Panc1 (cell line): ENCODE results near the gene KANSL2. TPM values are rescaled to one million over a fixed set of nuclear protein-coding genes. Genes with fewer than 3 reads are reported as not detected.

Source experiments
- ATAC-seq: fragments of 200-7000 bp; cut with Tn5 transposase; 2 replicates; pipeline ENCODE4 v1.9.1; 2020; ENCODE audit warnings: mild to moderate bottlenecking, moderate library complexity
- BruUV-seq: library from RNA; stranded (reverse); fragments of 400-500 nt; replicated peaks from 2 replicates; lab custom pipeline; 2021; lab: Mats Ljungman, UMichigan
- CTCF ChIA-PET: fragments of 300-600 bp; sonication (Branson Sonifier 250); formaldehyde crosslinking; loops from one replicate; lab custom pipeline; 2022; ENCODE audit warnings: antibody characterized with exemption; lab: Charles Lee
- POLR2A ChIA-PET: fragments of 300-600 bp; sonication (Branson Sonifier 250); formaldehyde crosslinking; loops from one replicate; lab custom pipeline; 2022; ENCODE audit warnings: antibody characterized with exemption; lab: Charles Lee
- DNase-seq: peaks from one replicate; pipeline ENCODE4 v3.0.0-alpha.2; 2010; ENCODE audit warnings: low read depth, low spot score
- H3K27ac ChIP-seq: 2 replicates; pipeline ENCODE4 v1.5.1; 2011; ENCODE audit warnings: mild to moderate bottlenecking, low read length, inconsistent platforms
- H3K27me3 ChIP-seq: fragments of 200-500 bp; sonication (Bioruptor generic); 2 replicates; pipeline ENCODE4 v1.6.0; 2014; ENCODE audit warnings: low read length, inconsistent platforms; ENCODE audit not compliant: control insufficient read depth, insufficient read depth
- H3K36me3 ChIP-seq: fragments of 200-500 bp; sonication (Bioruptor generic); 2 replicates; pipeline ENCODE4 v1.5.1; 2014; ENCODE audit warnings: inconsistent platforms, mild to moderate bottlenecking, low read length, moderate library complexity; ENCODE audit not compliant: control insufficient read depth, insufficient read depth
- H3K4me1 ChIP-seq: 2 replicates; pipeline ENCODE4 v1.5.1; 2011; ENCODE audit warnings: inconsistent platforms, mild to moderate bottlenecking, low read length, moderate library complexity; ENCODE audit not compliant: control insufficient read depth, insufficient read depth
- H3K4me3 ChIP-seq, 2 experiments: 2 replicates each; pipeline ENCODE4 v1.5.1; 2011 to 2012; ENCODE audit warnings: low read depth in 2 of 2, low read length in 2 of 2, mild to moderate bottlenecking in 2 of 2, inconsistent platforms in 1 of 2, moderate library complexity in 1 of 2
- H3K9me3 ChIP-seq: fragments of 200-500 bp; sonication (Bioruptor generic); 2 replicates; pipeline ENCODE4 v1.5.1; 2014; ENCODE audit warnings: low read depth, mild to moderate bottlenecking, inconsistent platforms, low read length, moderate library complexity; ENCODE audit not compliant: control insufficient read depth, insufficient read depth
- CTCF ChIP-seq: fragments of 450-650 bp; IDR thresholded peaks from 2 replicates; pipeline ENCODE4 v1.5.1; 2017; ENCODE audit warnings: mild to moderate bottlenecking
- POLR2AphosphoS5 ChIP-seq: IDR thresholded peaks from 2 replicates; pipeline ENCODE4 v1.6.1; 2012; ENCODE audit warnings: mild to moderate bottlenecking, low read depth, low read length, moderate library complexity
- REST ChIP-seq, 2 experiments: IDR thresholded peaks; 2 replicates each; pipeline ENCODE4 v1.6.1; 2011 to 2012; ENCODE audit warnings: low read depth in 2 of 2, control low read depth in 1 of 2, low read length in 1 of 2, mild to moderate bottlenecking in 1 of 2, moderate library complexity in 1 of 2; ENCODE audit not compliant: insufficient read depth in 1 of 2
- SIN3A ChIP-seq: IDR thresholded peaks from 2 replicates; pipeline ENCODE4 v1.6.1; 2012; ENCODE audit warnings: low read depth, mild to moderate bottlenecking, low read length, moderate library complexity, borderline replicate concordance; ENCODE audit not compliant: insufficient read depth
- TCF7L2 ChIP-seq: IDR thresholded peaks from 2 replicates; pipeline ENCODE4 v1.6.1; 2011; ENCODE audit warnings: mild to moderate bottlenecking, low read depth, low read length, inconsistent platforms
- in situ Hi-C: cut with HindIII; loops from 2 replicates; pipeline ENCODE4 v1.10.0; 2016; ENCODE audit warnings: low sequenced_read_pairs, low pct_unique_long_range_greater_than_20kb
- intact Hi-C: fragments of 100-400 bp; cut with micrococcal nuclease; formaldehyde crosslinking; loops from one replicate; pipeline ENCODE4 v1.10.0; 2022; ENCODE audit not compliant: unreplicated experiment
- total RNA-seq: library from RNA; stranded (reverse); gene quantifications from one replicate; pipeline ENCODE4 v1.2.1, GENCODE V29; 2021; ENCODE audit not compliant: unreplicated experiment

The KANSL2 gene
- total RNA-seq, 1 experiment from 2014 or later, result 36.9 TPM

- peak overlapping the region; percentile 95 to 98 for H3K4me3 ChIP-seq
- H3K27ac ChIP-seq, result peak overlapping the region; percentile 97
- no TSS peak for BruUV-seq
- H3K9me3 ChIP-seq, result no peaks in the 10 kb centered on the region
- H3K4me1 ChIP-seq, result peaks cover 20% of the 10 kb centered on the region
- intact Hi-C loops, result no loop called here
- ChIA-PET CTCF (no interaction called here), POLR2A (no interaction called here)
- peaks cover 30% of the 10 kb centered on the region for H3K36me3 ChIP-seq
- in situ Hi-C loops, result no loop called here
- ATAC-seq (no peak; the same call in 1 of the 2 replicates), DNase-seq (no peak)
- no peaks in the 10 kb centered on the region for H3K27me3 ChIP-seq
- TF ChIP-seq CTCF (no peak), REST (IDR thresholded peaks at IDR 0.05; ENCODE audit: insufficient read depth in 1 of 2, low read depth in 2 of 2, low read length in 1 of 2) (no peak), POLR2AphosphoS5 (no peak), SIN3A (no peak), TCF7L2 (no peak)
Measured at GRCh38 chr12:48681399-48681709, 684 bp downstream of the KANSL2 start.

- BruUV-seq, result no TSS peak
- in situ Hi-C loops (no loop called here), intact Hi-C loops (no loop called here)
- Histone ChIP-seq H3K27ac (peak overlapping the region; percentile 97), H3K4me3 (peak overlapping the region; percentile 95 to 98), H3K27me3 (no peaks in the 10 kb centered on the region), H3K4me1 (peaks cover 20% of the 10 kb centered on the region), H3K36me3 (peaks cover 31% of the 10 kb centered on the region), H3K9me3 (no peaks in the 10 kb centered on the region)
- DNase-seq (no peak), ATAC-seq (no peak)
- CTCF ChIA-PET, result no interaction called here
- POLR2A ChIA-PET, result no interaction called here
- TF ChIP-seq POLR2AphosphoS5 (no peak), TCF7L2 (no peak), SIN3A (no peak), REST (IDR thresholded peaks at IDR 0.05; ENCODE audit: insufficient read depth in 1 of 2, low read depth in 2 of 2, low read length in 1 of 2) (no peak), CTCF (no peak)
Measured at GRCh38 chr12:48680861-48681260, 1.2 kb downstream of the KANSL2 start.
